GM12891 (cell line): ENCODE measurements around the gene ZNF536.

Experiments used
- PAX5 ChIP-seq: IDR thresholded peaks from 2 replicates; pipeline ENCODE4 v1.6.1; 2011; ENCODE audit warnings: low read length, moderate library complexity, mild to moderate bottlenecking; ENCODE audit not compliant: insufficient read depth, severe bottlenecking
- POLR2A ChIP-seq: IDR thresholded peaks from 2 replicates; pipeline ENCODE4 v1.6.1; 2011; ENCODE audit warnings: low read depth, low read length, control low read depth
- POLR2AphosphoS5 ChIP-seq: IDR thresholded peaks from 2 replicates; pipeline ENCODE4 v1.6.1; 2011; ENCODE audit warnings: low read depth, low read length, control low read depth
- POU2F2 ChIP-seq: IDR thresholded peaks from 2 replicates; pipeline ENCODE4 v1.6.1; 2011; ENCODE audit warnings: low read depth, mild to moderate bottlenecking, control low read depth, low read length, moderate library complexity
- SPI1 ChIP-seq: IDR thresholded peaks from 2 replicates; pipeline ENCODE4 v1.6.1; 2011; ENCODE audit warnings: low read depth, low read length, control low read depth
- TAF1 ChIP-seq: IDR thresholded peaks from 2 replicates; pipeline ENCODE4 v1.6.1; 2011; ENCODE audit warnings: low read depth, low read length, control low read depth

GRCh38 chr19:30448386-30449077 lies 76.3 kb downstream of the ZNF536 start:
- TF ChIP-seq SPI1 = no peak
- no peak for TF ChIP-seq POLR2AphosphoS5
- no peak for TF ChIP-seq POLR2A
- TF ChIP-seq PAX5 = no peak
- no peak for TF ChIP-seq TAF1
- no peak for TF ChIP-seq POU2F2
